Left colon (tissue), 2 donors: Measurements from ENCODE around the gene NBPF3. TPM values are rescaled to one million over a fixed set of nuclear protein-coding genes. Genes with fewer than 3 reads are reported as not detected.
"Not testable (repeated sequence)": the region's sequence is repeated elsewhere in the genome, so short reads cannot be mapped to it uniquely, and the experiment has no call there.

ENCODE experiments used
- ATAC-seq: fragments of 200-7000 bp; cut with Tn5 transposase; one replicate; pipeline ENCODE4 v1.9.1; 2020; ENCODE audit warnings: mild to moderate bottlenecking, moderate library complexity
- DNase-seq, 2 donors: peaks; one replicate each; pipeline ENCODE4 v3.0.0-alpha.2; 2020
- intact Hi-C, 2 donors: fragments of 100-400 bp; cut with DNase I in 1 of 2; cut with micrococcal nuclease in 1 of 2; formaldehyde crosslinking; loops; one replicate each; pipeline versions ENCODE4 v1.11.2 to v1.14.0; 2022; cut with DNase I, micrococcal nuclease
- total RNA-seq, 2 donors: library from RNA; stranded (reverse); fragmentation: NEBNext Ultra II Directional; extraction: Animal tissue kit (Norgen Biotek cat#: 25700); gene quantifications; one replicate each; pipeline ENCODE4 v1.2.1, GENCODE V29; 2021
- donor health status: DM: no; HTN: no; CAD: no.
- donor health status: DM: yes; HTN: yes; CAD: no.

The NBPF3 gene
- total RNA-seq, 2 donors from 2014 or later: 4.4 to 9.5 TPM

GRCh38 chr1:21510113-21510493 is 70.2 kb downstream of the NBPF3 start:
- ATAC-seq: no peak
- intact Hi-C loops: no loop called here
- DNase-seq: no peak

GRCh38 chr1:21510885-21511578 is 71.1 kb downstream of the NBPF3 start:
- ATAC-seq (no peak), DNase-seq (no peak)
- intact Hi-C loops: no loop called here

GRCh38 chr1:21511579-21512522 is 71.9 kb downstream of the NBPF3 start:
- DNase-seq (no peak), ATAC-seq (no peak)
- intact Hi-C loops: no loop called here

GRCh38 chr1:21514245-21514644 is 74.3 kb downstream of the NBPF3 start:
- intact Hi-C loops: no loop called here
- no peak for ATAC-seq
- no peak for DNase-seq

GRCh38 chr1:21517161-21517589 is 77.2 kb downstream of the NBPF3 start:
- DNase-seq (no peak), ATAC-seq (peak; percentile 87)
- intact Hi-C loops: no loop called here

DNA sequence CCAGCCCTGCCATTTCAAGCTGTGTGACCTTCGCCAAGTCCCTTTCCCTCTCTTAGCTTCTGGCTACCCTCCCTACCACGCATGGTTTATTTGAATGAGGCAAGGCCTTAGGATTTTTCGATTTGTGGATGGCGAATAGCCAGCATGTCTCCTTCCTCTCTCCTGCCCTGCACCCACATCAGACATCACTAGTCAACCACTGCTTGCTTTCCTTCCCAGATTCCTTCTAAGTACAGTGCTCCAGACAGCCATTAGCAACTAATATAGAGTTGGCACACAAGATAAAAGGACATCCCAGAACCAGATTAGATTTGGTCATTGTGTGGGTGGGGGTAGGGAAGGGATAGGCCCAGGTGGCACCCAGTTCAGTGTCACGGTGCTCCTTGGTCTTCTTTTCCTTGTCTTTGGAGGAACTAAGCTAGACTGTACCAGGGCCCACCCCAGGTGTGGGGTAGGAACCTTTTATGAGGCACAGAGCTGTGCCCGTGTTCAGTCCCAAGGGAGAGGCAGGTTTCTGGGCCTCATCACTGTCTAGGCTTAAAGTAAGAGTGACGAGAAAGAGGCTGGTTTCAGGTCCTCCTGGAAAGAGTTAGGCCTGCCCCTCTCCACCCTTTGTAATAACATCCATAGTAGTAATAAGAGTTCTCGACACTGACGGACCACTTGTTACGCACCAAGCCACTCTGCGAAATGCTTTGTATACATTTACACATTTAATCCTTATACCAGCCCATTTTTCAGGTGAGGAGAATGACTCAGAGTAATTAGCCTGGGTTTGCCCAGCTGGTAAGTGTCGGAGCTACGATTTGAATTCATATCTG is 77.9 kb downstream of the NBPF3 start:
- ATAC-seq (peak; percentile 51), DNase-seq (no peak)
- intact Hi-C loops: no loop called here

DNA sequence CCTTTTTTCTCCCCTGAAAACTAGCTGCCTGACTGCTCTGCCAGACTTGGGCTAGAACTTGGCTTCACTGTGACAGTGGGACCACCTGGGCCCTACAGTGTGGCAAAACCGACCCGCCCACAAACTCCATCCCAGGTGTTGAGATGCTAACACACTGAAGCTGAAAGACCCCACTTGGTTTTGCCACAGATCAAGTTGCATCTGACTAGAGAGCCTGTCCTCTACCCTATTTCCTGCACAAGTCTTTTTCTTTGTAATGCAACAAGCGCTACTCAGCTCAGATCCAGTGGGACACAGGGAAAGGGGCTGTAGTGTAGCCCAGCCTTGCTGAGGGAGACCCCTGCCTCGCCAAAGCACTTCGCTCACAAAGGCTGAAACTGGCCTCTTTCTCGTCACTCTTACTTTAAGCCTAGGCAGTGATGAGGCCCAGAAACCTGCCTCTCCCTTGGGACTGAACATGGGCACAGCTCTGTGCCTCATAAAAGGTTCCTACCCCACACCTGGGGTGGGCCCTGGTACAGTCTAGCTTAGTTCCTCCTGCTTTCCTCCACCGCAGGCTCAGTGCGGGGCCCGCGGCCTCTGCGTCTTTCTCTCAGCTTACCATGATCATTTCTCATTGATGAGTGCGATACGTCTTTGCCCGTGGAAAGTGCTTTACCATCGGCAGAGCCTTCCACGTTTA is 79.0 kb downstream of the NBPF3 start:
- ATAC-seq (no peak), DNase-seq (no peak)
- intact Hi-C loops: no loop called here

DNA sequence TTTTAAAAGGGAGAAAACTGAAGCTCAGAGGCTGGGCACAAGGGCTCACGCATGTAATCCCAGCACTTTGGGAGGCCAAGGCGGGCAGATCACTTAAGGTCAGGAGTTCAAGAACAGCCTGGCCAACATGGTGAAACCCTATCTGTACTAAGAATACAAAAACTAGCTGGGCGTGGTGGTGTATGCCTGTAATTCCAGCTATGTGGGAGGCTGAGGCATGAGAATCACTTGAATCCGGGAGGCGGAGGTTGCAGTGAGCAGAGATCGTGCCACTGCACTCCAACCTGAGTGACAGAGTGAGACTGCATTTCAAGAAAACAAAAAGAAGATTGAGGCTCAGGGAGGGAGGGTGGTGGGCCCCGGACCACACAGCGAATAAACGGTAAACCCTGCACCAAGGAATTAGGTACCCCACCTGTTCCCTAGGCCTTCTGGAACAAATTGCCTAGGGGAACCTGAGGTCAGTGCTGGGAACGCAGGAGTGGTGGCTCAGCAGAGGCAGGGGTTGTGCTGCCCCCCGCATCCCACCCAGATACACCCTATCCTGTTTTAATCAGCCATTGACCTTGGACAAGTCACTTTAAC is 79.6 kb downstream of the NBPF3 start:
- intact Hi-C loops, DNase-seq, ATAC-seq: not testable (repeated sequence)

GRCh38 chr1:21520899-21521716 is 81.2 kb downstream of the NBPF3 start:
- intact Hi-C loops: no loop called here
- ATAC-seq (no peak), DNase-seq (no peak)

DNA sequence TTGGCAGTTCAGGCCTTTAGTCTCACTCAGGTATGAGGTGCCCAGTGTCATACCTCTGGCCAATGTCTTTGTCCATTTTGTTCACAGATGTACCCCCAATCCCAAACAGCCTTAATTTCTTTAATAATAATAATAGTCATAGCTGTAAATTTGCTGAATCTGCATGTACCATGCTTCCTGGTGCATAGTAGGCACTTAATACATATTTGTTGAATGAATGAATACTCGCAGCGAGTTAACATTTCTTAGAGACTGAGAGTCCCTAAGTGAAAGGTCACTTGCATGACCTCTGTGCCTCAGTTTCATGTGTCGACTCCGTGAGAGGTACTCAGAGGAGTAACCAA is 81.8 kb downstream of the NBPF3 start:
- DNase-seq (no peak), ATAC-seq (no peak)
- intact Hi-C loops: no loop called here

DNA sequence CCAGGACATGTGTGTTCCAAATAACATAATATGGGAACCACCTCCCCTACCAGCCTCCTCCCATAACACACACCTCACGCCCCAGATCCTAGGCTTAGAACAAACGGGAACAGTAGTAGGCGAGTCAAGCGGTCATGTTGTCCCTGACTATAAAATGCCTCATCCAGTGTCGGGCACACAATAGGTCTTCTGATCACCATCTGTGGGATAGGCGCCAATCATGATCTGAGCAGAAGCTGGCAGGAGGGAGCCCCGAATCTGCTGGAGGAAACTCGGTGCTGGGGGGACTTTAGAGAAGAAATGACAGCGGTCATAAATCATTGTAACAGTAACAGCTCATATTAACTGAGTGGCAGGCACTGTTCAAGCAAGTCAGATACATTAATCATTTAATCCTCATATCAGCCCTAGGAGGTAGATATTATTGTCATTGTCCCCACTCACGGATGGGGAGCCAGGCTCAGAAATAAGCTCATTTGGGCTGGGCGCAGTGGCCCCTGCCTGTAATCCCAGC is 82.6 kb downstream of the NBPF3 start:
- DNase-seq: no peak
- no peak for ATAC-seq
- intact Hi-C loops: no loop called here

DNA sequence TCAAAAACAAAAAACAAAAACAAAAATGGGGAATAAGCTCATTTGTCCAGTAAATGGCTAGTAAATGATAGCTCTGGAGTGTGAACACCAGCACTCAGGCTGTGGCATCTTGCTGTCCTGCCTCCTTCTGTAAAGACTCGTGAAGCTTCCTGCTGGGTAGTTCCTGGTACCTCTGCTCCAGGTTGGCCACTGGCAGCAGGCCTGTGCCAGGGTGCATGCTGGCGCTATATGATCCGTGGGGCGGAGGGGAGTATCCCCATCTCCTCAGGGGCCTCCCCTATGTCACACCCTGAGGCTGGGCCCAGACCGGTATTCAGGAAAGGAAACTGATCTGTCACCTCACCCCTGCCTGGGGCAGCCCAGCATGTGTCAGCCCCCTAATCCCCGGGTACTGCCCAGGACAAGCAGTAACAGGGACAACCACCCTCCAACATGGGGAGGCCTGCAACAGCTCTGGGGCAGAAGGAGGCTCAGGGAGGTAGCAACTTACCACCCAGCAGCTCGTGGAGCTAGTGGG is 83.4 kb downstream of the NBPF3 start:
- intact Hi-C loops: no loop called here

DNA sequence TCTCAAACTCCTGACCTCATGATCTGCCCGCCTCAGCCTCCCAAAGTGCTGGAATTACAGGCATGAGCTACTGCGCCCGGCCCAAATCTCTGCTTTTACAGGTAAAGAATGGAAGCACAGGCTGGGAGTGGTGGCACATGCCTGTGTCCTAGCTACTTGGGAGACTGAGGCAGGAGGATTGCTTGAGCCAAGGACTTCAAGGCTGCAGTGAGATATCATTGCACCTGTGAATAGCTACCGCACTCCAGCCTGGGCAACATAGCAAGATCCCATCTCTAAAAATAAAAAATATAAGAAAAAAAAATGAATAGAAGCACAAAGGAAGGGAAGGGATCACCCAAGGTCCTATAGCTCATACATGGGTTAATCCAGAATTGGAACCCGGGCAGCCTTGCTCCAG is 84.3 kb downstream of the NBPF3 start:
- intact Hi-C loops: no loop called here
- ATAC-seq (no peak), DNase-seq (no peak)

More for the DNA sequence above, 83.4 kb downstream of the NBPF3 start:
- ATAC-seq: peak; percentile 78
- DNase-seq: no peak

GRCh38 chr1:21524686-21525339 is 84.9 kb downstream of the NBPF3 start:
- ATAC-seq (no peak), DNase-seq (no peak)
- intact Hi-C loops: no loop called here

DNA sequence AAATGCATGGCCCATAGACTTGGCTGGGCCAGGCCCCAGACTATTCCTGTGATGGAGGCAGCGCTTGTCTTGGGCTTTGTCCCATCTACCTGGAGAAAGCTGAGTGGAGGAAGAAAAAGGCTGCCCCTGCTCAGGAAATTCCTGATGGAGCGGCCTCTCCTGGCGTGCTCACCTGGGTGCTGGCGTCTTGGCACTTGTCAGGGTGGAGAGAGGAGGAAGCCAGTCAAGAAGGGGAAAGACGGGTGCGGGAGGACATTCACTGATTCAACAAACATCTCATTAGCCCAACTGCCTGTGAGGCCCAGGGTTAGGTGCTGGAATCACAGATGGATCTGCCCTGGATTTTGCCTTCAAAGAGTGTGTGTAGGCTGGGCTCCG is 85.4 kb downstream of the NBPF3 start:
- ATAC-seq: no peak
- no peak for DNase-seq
- intact Hi-C loops: no loop called here

- no peak for DNase-seq
- intact Hi-C loops: no loop called here
- no peak for ATAC-seq
These were observed 86.5 kb downstream of the NBPF3 start for GRCh38 chr1:21526441-21526840.
